Keratinocyte (primary cell): ENCODE results near the gene NPY4R.
"Not testable (repeated sequence)": the region's sequence is repeated elsewhere in the genome, so short reads cannot be mapped to it uniquely, and the experiment has no call there.

Experiments
- EZH2 ChIP-seq: IDR thresholded peaks from one replicate; pipeline ENCODE4 v1.6.1; 2012; ENCODE audit warnings: inconsistent platforms, mild to moderate bottlenecking, low read length, moderate library complexity
- TF ChIP-seq, protein P1 (sequence below), 3 experiments: IDR thresholded peaks in 1 of 3; conservative IDR thresholded peaks in 1 of 3; optimal IDR thresholded peaks in 1 of 3; 2 replicates in 2 of 3; 3 replicates in 1 of 3; pipeline versions ENCODE3 to v1.5.1; 2011; ENCODE audit warnings: low read length in 3 of 3, mild to moderate bottlenecking in 3 of 3, moderate library complexity in 2 of 3, control low read depth in 1 of 3, inconsistent platforms in 1 of 3; ENCODE audit not compliant: insufficient read depth in 2 of 3; ENCODE audit errors: extremely low read depth in 1 of 3

DNA sequence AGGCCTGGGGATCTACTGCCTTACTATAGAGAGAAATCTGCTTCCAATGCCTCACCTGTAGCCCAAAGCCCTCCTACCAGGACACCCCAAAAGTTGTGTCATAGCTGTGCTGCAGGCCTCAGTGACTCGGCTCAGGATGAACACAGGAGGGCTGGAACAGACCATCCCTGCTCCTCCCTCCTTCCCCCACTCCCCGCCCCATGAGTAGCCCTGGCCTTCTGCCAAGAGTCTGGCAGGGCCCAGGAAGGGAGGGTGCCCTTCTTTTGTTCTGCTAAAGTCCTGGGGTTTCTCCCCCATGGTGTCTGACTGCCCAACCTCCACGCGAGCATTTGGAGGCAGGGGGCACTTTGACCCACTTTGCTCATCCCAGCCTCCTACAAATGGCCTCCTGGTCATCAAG lies 24.8 kb downstream of the NPY4R start:
- TF ChIP-seq, protein P1, sequence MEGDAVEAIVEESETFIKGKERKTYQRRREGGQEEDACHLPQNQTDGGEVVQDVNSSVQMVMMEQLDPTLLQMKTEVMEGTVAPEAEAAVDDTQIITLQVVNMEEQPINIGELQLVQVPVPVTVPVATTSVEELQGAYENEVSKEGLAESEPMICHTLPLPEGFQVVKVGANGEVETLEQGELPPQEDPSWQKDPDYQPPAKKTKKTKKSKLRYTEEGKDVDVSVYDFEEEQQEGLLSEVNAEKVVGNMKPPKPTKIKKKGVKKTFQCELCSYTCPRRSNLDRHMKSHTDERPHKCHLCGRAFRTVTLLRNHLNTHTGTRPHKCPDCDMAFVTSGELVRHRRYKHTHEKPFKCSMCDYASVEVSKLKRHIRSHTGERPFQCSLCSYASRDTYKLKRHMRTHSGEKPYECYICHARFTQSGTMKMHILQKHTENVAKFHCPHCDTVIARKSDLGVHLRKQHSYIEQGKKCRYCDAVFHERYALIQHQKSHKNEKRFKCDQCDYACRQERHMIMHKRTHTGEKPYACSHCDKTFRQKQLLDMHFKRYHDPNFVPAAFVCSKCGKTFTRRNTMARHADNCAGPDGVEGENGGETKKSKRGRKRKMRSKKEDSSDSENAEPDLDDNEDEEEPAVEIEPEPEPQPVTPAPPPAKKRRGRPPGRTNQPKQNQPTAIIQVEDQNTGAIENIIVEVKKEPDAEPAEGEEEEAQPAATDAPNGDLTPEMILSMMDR (optimal IDR thresholded peaks at IDR 0.05 in 1 of 3, IDR thresholded peaks at IDR 0.05 in 1 of 3, conservative IDR thresholded peaks at IDR 0.05 in 1 of 3; ENCODE audit: extremely low read depth in 1 of 3, insufficient read depth in 2 of 3, low read length in 3 of 3), result not testable (repeated sequence)
- TF ChIP-seq EZH2, result not testable (repeated sequence)
